GM12878 (cell line): ENCODE data around the gene TFF1. TPM values are rescaled to one million over a fixed set of nuclear protein-coding genes. Genes with fewer than 3 reads are reported as not detected.

Experiments used
- ATAC-seq: fragments of 200-7000 bp; cut with Tn5 transposase; 3 replicates; pipeline ENCODE4 v1.9.1; 2020; ENCODE audit warnings: mild to moderate bottlenecking, moderate library complexity
- BruUV-seq: library from RNA; stranded (reverse); fragments of 400-500 nt; replicated peaks from 2 replicates; lab custom pipeline; 2021; lab: Mats Ljungman, UMichigan
- CTCF ChIA-PET: fragments of 300-600 bp; sonication (Branson Sonifier 250); formaldehyde crosslinking; extraction: SDS; loops from one replicate; lab custom pipeline; 2021; ENCODE audit warnings: inconsistent platforms; lab: Yijun Ruan, JAX
- POLR2A ChIA-PET: fragments of 350-600 bp; formaldehyde crosslinking; extraction: SDS; loops from one replicate; lab custom pipeline; 2021; ENCODE audit warnings: inconsistent platforms; lab: Charles Lee
- RAD21 ChIA-PET: fragments of 300-600 bp; sonication (Branson Sonifier 250); formaldehyde crosslinking; loops from one replicate; lab custom pipeline; 2023; ENCODE audit warnings: antibody characterized with exemption; ENCODE audit not compliant: unreplicated experiment; lab: Charles Lee
- SMC1A ChIA-PET: fragments of 300-600 bp; sonication (Branson Sonifier 250); formaldehyde crosslinking; loops from one replicate; lab custom pipeline; 2023; ENCODE audit not compliant: unreplicated experiment, uncharacterized antibody; lab: Charles Lee
- DNase-seq: peaks from one replicate; pipeline ENCODE4 v3.0.0-alpha.2; 2011; ENCODE audit warnings: low read depth, low spot score
- FAIRE-seq: peaks from 3 replicates; lab custom pipeline; 2011; peaks lifted over from hg19 to GRCh38; lab: Jason Lieb, UNC
- H2AFZ ChIP-seq: 2 replicates; pipeline ENCODE4 v1.6.0; 2011; ENCODE audit warnings: low read depth, low read length, control low read depth; ENCODE audit not compliant: control insufficient read depth
- H3K27ac ChIP-seq: 2 replicates; pipeline ENCODE4 v1.5.1; 2011; ENCODE audit warnings: control low read depth; ENCODE audit not compliant: control insufficient read depth, insufficient read depth
- H3K27me3 ChIP-seq, 2 experiments: replicated peaks in 1 of 2; 2 replicates each; pipeline versions ENCODE4 v1.6.0 to v1.6.1; 2011; ENCODE audit warnings: low read length in 1 of 2; ENCODE audit not compliant: control insufficient read depth in 2 of 2, insufficient read depth in 2 of 2
- H3K36me3 ChIP-seq, 2 experiments: 2 replicates each; pipeline ENCODE4 v1.5.1; 2011; ENCODE audit warnings: low read length in 1 of 2; ENCODE audit not compliant: control insufficient read depth in 2 of 2, insufficient read depth in 2 of 2
- H3K4me1 ChIP-seq: 2 replicates; pipeline ENCODE4 v1.6.1; 2011; ENCODE audit warnings: mild to moderate bottlenecking, low read length, moderate library complexity, mixed read lengths; ENCODE audit not compliant: control insufficient read depth, insufficient read depth
- H3K4me2 ChIP-seq: 2 replicates; pipeline ENCODE4 v1.6.0; 2011; ENCODE audit warnings: control low read depth; ENCODE audit not compliant: control insufficient read depth, insufficient read depth
- H3K4me3 ChIP-seq: fragments of 200-600 bp; sonication (generic); 2 replicates; pipeline ENCODE4 v1.5.1; 2016
- H3K79me2 ChIP-seq: 2 replicates; pipeline ENCODE4 v1.6.0; 2011; ENCODE audit warnings: low read length; ENCODE audit not compliant: control insufficient read depth, insufficient read depth
- H3K9ac ChIP-seq: 2 replicates; pipeline ENCODE4 v1.8.0; 2011; ENCODE audit warnings: low read length, control low read depth, mixed read lengths; ENCODE audit not compliant: control insufficient read depth, insufficient read depth
- H3K9me3 ChIP-seq: replicated peaks from 3 replicates; pipeline ENCODE4 v1.5.1; 2011; ENCODE audit warnings: mild to moderate bottlenecking, low read length; ENCODE audit not compliant: control insufficient read depth, insufficient read depth
- H4K20me1 ChIP-seq: 2 replicates; pipeline ENCODE4 v1.6.0; 2011; ENCODE audit not compliant: control insufficient read depth, insufficient read depth
- ASH2L ChIP-seq: fragments of 300-600, 200-600 bp; sonication (generic); IDR thresholded peaks from 2 replicates; pipeline ENCODE4 v1.6.1; 2017; ENCODE audit warnings: low read depth, mild to moderate bottlenecking, borderline replicate concordance
- BHLHE40 ChIP-seq, 2 experiments: fragments of 450-650 bp in 1 of 2; IDR thresholded peaks; 2 replicates each; pipeline ENCODE4 v1.6.1; 2011 to 2017; ENCODE audit warnings: low read depth in 2 of 2, borderline replicate concordance in 1 of 2, improper control_type of control experiment in 1 of 2, low read length in 1 of 2, mild to moderate bottlenecking in 1 of 2
- CEBPB ChIP-seq, 2 experiments: fragments of 150-350 bp in 1 of 2; IDR thresholded peaks; 2 replicates each; pipeline ENCODE4 v1.6.1; 2012 to 2014; ENCODE audit warnings: low read depth in 2 of 2, low read length in 2 of 2, borderline replicate concordance in 1 of 2, inconsistent platforms in 1 of 2
- CREB1 ChIP-seq: IDR thresholded peaks from 2 replicates; pipeline ENCODE4 v1.6.1; 2012; ENCODE audit warnings: low read depth, mild to moderate bottlenecking, inconsistent platforms
- CTCF ChIP-seq, 3 experiments: IDR thresholded peaks in 2 of 3; conservative IDR thresholded peaks in 1 of 3; 2 replicates each; pipeline ENCODE4 v1.5.1; 2011; ENCODE audit warnings: low read depth in 3 of 3, low read length in 3 of 3, mild to moderate bottlenecking in 3 of 3, control low read depth in 2 of 3, moderate library complexity in 2 of 3, inconsistent platforms in 1 of 3, mixed read lengths in 1 of 3; ENCODE audit not compliant: control insufficient read depth in 2 of 3, insufficient read depth in 1 of 3; ENCODE audit errors: extremely low read depth in 1 of 3
- E2F4 ChIP-seq: IDR thresholded peaks from 2 replicates; pipeline ENCODE4 v1.6.1; 2012; ENCODE audit warnings: low read depth, low read length, improper control_type of control experiment
- FOXK2 ChIP-seq: fragments of 450-650 bp; IDR thresholded peaks from 2 replicates; pipeline ENCODE4 v1.6.1; 2017; ENCODE audit warnings: mild to moderate bottlenecking, moderate library complexity
- IKZF1 ChIP-seq: fragments of 450-650 bp; conservative IDR thresholded peaks from 2 replicates; pipeline ENCODE4 v1.6.1; 2017; ENCODE audit warnings: antibody characterized with exemption, mild to moderate bottlenecking
- IRF5 ChIP-seq: fragments of 450-650 bp; IDR thresholded peaks from 2 replicates; pipeline ENCODE4 v1.6.1; 2017; ENCODE audit warnings: borderline replicate concordance
- JUND ChIP-seq: IDR thresholded peaks from 2 replicates; pipeline ENCODE4 v1.6.1; 2012; ENCODE audit warnings: low read depth, mild to moderate bottlenecking, low read length, improper control_type of control experiment, moderate library complexity
- MEF2B ChIP-seq: fragments of 450-650 bp; IDR thresholded peaks from 2 replicates; pipeline ENCODE4 v1.6.1; 2018; ENCODE audit warnings: mild to moderate bottlenecking, moderate library complexity; ENCODE audit not compliant: partially characterized antibody, poor library complexity, severe bottlenecking
- RCOR1 ChIP-seq: conservative IDR thresholded peaks from 2 replicates; pipeline ENCODE4 v1.6.1; 2012; ENCODE audit warnings: low read depth, low read length, improper control_type of control experiment
- SIX5 ChIP-seq: IDR thresholded peaks from 2 replicates; pipeline ENCODE4 v1.6.1; 2011; ENCODE audit warnings: mild to moderate bottlenecking, low read depth, low read length, moderate library complexity; ENCODE audit not compliant: severe bottlenecking
- USF2 ChIP-seq: IDR thresholded peaks from 2 replicates; pipeline ENCODE4 v1.6.1; 2011; ENCODE audit warnings: low read depth, low read length, improper control_type of control experiment, borderline replicate concordance
- ZBED1 ChIP-seq: IDR thresholded peaks from 2 replicates; pipeline ENCODE4 v1.6.1; 2016; ENCODE audit warnings: borderline replicate concordance
- ZNF24 ChIP-seq: fragments of 450-650 bp; IDR thresholded peaks from 2 replicates; pipeline ENCODE4 v1.6.1; 2017; ENCODE audit warnings: antibody characterized with exemption, mild to moderate bottlenecking
- WGBS: methylation state at CpG from one replicate; pipeline ENCODE4 v1.1.6; 2016; ENCODE audit warnings: low lambda C conversion rate; ENCODE audit not compliant: insufficient replicate concordance, insufficient coverage; ENCODE audit errors: missing lambda C conversion rate; 5-methylcytosine and 5-hydroxymethylcytosine counted together
- in situ Hi-C: fragments of 300-500 bp; cut with MboI; formaldehyde crosslinking; loops from 9 replicates; pipeline ENCODE4 v1.14.3; 2018; ENCODE audit warnings: mixed read lengths
- intact Hi-C: fragments of 100-400 bp; cut with micrococcal nuclease; formaldehyde crosslinking; loops from one replicate; pipeline ENCODE4 v1.14.2; 2022; ENCODE audit not compliant: unreplicated experiment
- polyA plus RNA-seq, 11 experiments: library from polyadenylated mRNA; depleted of rRNA in 4 of 11; unstranded in 6 of 11; stranded (reverse) in 5 of 11; fragments of >200 nt; fragmentation: Nextera tagmentation in 4 of 11; fragmentation: Illumina TruSeq in 1 of 11; extraction: Ambion mirVana in 4 of 11; extraction: Trizol in 1 of 11; gene quantifications; 1 replicate in 1 of 11; 2 replicates in 10 of 11; pipeline versions ENCODE4 v1.2.1 to v1.2.3, GENCODE V29; 2011 to 2016; ENCODE audit warnings: inconsistent platforms in 2 of 11, missing spikeins in 2 of 11, low read depth in 1 of 11
- total RNA-seq, 4 experiments: library from RNA; depleted of rRNA in 3 of 4; stranded (reverse); fragments of >200 nt in 3 of 4; fragmentation: Illumina TruSeq in 1 of 4; extraction: Trizol in 1 of 4; gene quantifications; 2 replicates each; pipeline versions ENCODE4 v1.2.1 to v1.2.3, GENCODE V29; 2013 to 2021

TFF1 gene
- total and polyA plus RNA-seq, 10 of the 15 experiments (the other 5 are each of a cell fraction or from before 2014, with no cell fraction given) = 0.13 TPM; not detected in 9

GRCh38 chr21:42379426-42380215 is 13.3 kb upstream of the TFF1 start:
- SMC1A ChIA-PET = interaction anchor here (1.1 to 4.7 kb wide), 2 partner anchors 13 to 160 kb away, joined by 3 to 19 read pairs; no protein-coding TSS in a partner anchor
- no peak for DNase-seq
- Histone ChIP-seq H4K20me1 (no peaks in the 10 kb centered on the region), H3K9ac (no peak overlapping the region), H3K36me3 (no peaks in the 10 kb centered on the region), H2AFZ (no peak overlapping the region), H3K4me3 (no peak overlapping the region), H3K9me3 (peaks cover 6% of the 10 kb centered on the region; the same call in 2 of the 3 replicates), H3K79me2 (no peaks in the 10 kb centered on the region), H3K27ac (no peak overlapping the region), H3K4me2 (no peak overlapping the region), H3K27me3 (no peaks in the 10 kb centered on the region), H3K4me1 (no peaks in the 10 kb centered on the region)
- POLR2A ChIA-PET = no interaction called here
- in situ Hi-C loops (loop anchor here (5.0 kb wide), 1 partner anchor 68 kb away; no protein-coding TSS in a partner anchor), intact Hi-C loops (loop anchor here (2.0 to 5.0 kb wide), 2 partner anchors 21 to 63 kb away; no protein-coding TSS in a partner anchor)
- RAD21 ChIA-PET = no interaction called here
- ATAC-seq = peak; percentile 40; the same call in 1 of the 3 replicates
- CTCF ChIA-PET = interaction anchor here (1.3 to 3.8 kb wide), 2 partner anchors 42 kb away, joined by 3 to 15 read pairs; no protein-coding TSS in a partner anchor
- BruUV-seq = no TSS peak
- FAIRE-seq = peak; percentile 57
- 27% methylated on average over 17 of the region's 17 CpGs for WGBS
- no peak for TF ChIP-seq USF2
- TF ChIP-seq ZBED1 = no peak
- no peak for TF ChIP-seq FOXK2
- TF ChIP-seq IRF5 = no peak
- no peak for TF ChIP-seq SIX5
- TF ChIP-seq IKZF1 = no peak
- no peak for TF ChIP-seq JUND
- no peak for TF ChIP-seq CTCF (IDR thresholded peaks at IDR 0.05 in 2 of 3, conservative IDR thresholded peaks at IDR 0.05 in 1 of 3; ENCODE audit: control insufficient read depth in 2 of 3, extremely low read depth in 1 of 3, insufficient read depth in 1 of 3, low read depth in 3 of 3, low read length in 3 of 3)
- no peak for TF ChIP-seq E2F4
- no peak for TF ChIP-seq CREB1
- TF ChIP-seq ASH2L = no peak
- TF ChIP-seq BHLHE40 (IDR thresholded peaks at IDR 0.05; ENCODE audit: borderline replicate concordance in 1 of 2, low read depth in 2 of 2, low read length in 1 of 2) = no peak
- TF ChIP-seq RCOR1 = no peak
- TF ChIP-seq ZNF24 = no peak
- TF ChIP-seq MEF2B = no peak
- TF ChIP-seq CEBPB (IDR thresholded peaks at IDR 0.05; ENCODE audit: borderline replicate concordance in 1 of 2, low read depth in 2 of 2, low read length in 2 of 2) = no peak
